Smooth muscle cell (in vitro differentiated cells): Measurements from ENCODE around the gene CCDC74A. TPM values are rescaled to one million over a fixed set of nuclear protein-coding genes. Genes with fewer than 3 reads are reported as not detected.
"Not testable (repeated sequence)": the region's sequence is repeated elsewhere in the genome, so short reads cannot be mapped to it uniquely, and the experiment has no call there.

Source experiments
- DNase-seq: peaks from one replicate; lab custom pipeline; 2025; ENCODE audit not compliant: unreplicated experiment; lab: John Stamatoyannopoulos, UW
- H2AFZ ChIP-seq: fragments of 200-600 bp; sonication (generic); 2 replicates; pipeline ENCODE4 v1.6.0; 2016; ENCODE audit warnings: antibody characterized with exemption, low read depth, mild to moderate bottlenecking
- H3F3A ChIP-seq: fragments of 200-600 bp; sonication (generic); 2 replicates; pipeline ENCODE4 v1.6.0; 2017; ENCODE audit warnings: antibody characterized with exemption, low read depth
- H3K27ac ChIP-seq: fragments of 200-600 bp; sonication (generic); 2 replicates; pipeline ENCODE4 v1.5.1; 2016; ENCODE audit warnings: low read depth, mild to moderate bottlenecking
- H3K27me3 ChIP-seq: fragments of 200-600 bp; sonication (generic); 2 replicates; pipeline ENCODE4 v1.6.1; 2016; ENCODE audit warnings: low read depth, mild to moderate bottlenecking
- H3K36me3 ChIP-seq: fragments of 200-600 bp; sonication (generic); 2 replicates; pipeline ENCODE4 v1.5.1; 2016; ENCODE audit warnings: low read depth
- H3K4me1 ChIP-seq: fragments of 200-600 bp; sonication (generic); 2 replicates; pipeline ENCODE4 v1.5.1; 2016; ENCODE audit warnings: low read depth
- H3K4me2 ChIP-seq: fragments of 200-600 bp; sonication (generic); 2 replicates; pipeline ENCODE4 v1.6.0; 2016; ENCODE audit warnings: mild to moderate bottlenecking
- H3K4me3 ChIP-seq: fragments of 200-600 bp; sonication (generic); 2 replicates; pipeline ENCODE4 v1.5.1; 2016; ENCODE audit warnings: mild to moderate bottlenecking
- H3K79me2 ChIP-seq: fragments of 200-600 bp; sonication (generic); 2 replicates; pipeline ENCODE4 v1.6.0; 2016; ENCODE audit warnings: low read depth, mild to moderate bottlenecking
- H3K9ac ChIP-seq: fragments of 200-600 bp; sonication (generic); 2 replicates; pipeline ENCODE4 v1.6.0; 2016; ENCODE audit warnings: low read depth
- H3K9me3 ChIP-seq: fragments of 200-600 bp; sonication (generic); replicated peaks from 2 replicates; pipeline ENCODE4 v1.5.1; 2016; ENCODE audit warnings: low read depth
- H4K20me1 ChIP-seq: fragments of 200-600 bp; sonication (generic); 2 replicates; pipeline ENCODE4 v1.6.0; 2016; ENCODE audit warnings: low read depth
- WGBS: methylation state at CpG from one replicate; pipeline ENCODE4 v1.1.7; 2016; ENCODE audit warnings: low lambda C conversion rate; 5-methylcytosine and 5-hydroxymethylcytosine counted together
- polyA plus RNA-seq: library from polyadenylated mRNA; unstranded; fragments of >200 nt; fragmentation: Nextera tagmentation; extraction: Ambion mirVana; gene quantifications from 2 replicates; pipeline ENCODE4 v1.2.1, GENCODE V29; 2016
- total RNA-seq: library from RNA; depleted of rRNA; stranded (reverse); fragments of >200 nt; gene quantifications from 2 replicates; pipeline ENCODE4 v1.2.3, GENCODE V29; 2014
- TF ChIP-seq, protein P1 (sequence below): fragments of 200-600 bp; sonication (generic); IDR thresholded peaks from 2 replicates; pipeline ENCODE4 v1.5.1; 2017; ENCODE audit warnings: borderline replicate concordance, mild to moderate bottlenecking, antibody characterized with exemption; ENCODE audit not compliant: insufficient read depth, poor library complexity, severe bottlenecking

The CCDC74A gene
- total and polyA plus RNA-seq, 2 experiments from 2014 or later: 18.1 to 37.2 TPM

DNA sequence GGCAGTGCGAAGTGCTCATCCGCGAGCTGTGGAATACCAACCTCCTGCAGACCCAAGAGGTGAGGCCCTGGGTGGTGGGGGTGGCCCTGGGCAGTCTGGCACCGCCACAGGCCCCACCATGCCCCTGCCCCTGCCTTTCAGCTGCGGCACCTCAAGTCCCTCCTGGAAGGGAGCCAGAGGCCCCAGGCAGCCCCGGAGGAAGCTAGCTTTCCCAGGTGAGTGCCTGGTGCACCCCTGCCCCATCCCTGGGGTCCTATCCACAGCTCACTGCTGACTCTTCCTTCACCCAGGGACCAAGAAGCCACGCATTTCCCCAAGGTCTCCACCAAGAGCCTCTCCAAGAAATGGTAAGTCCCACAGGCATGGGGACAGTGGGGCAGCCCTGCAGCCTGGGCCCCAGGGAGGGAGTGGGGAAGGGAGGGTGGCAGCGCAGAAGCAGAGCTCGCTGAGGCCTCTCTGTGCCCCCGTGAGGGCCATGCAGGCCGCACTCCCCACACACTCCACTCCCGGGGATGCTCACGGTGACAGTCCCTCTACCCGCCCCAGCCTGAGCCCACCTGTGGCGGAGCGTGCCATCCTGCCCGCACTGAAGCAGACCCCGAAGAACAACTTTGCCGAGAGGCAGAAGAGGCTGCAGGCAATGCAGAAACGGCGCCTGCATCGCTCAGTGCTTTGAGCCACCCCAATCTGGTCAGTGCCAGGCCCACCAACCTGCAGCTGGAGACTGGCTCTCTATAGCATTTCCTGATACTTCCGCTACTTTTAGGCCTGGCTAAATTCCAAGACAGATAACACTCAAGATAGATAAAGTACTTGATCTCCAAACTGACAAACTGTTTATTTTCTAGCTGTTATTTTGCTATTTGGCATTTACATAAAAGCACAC lies 5.3 kb downstream of the CCDC74A start:
- not testable (repeated sequence) for H3K4me1 ChIP-seq, H3K9me3 ChIP-seq, H3K27me3 ChIP-seq, H4K20me1 ChIP-seq, H3K4me3 ChIP-seq, H2AFZ ChIP-seq, H3K79me2 ChIP-seq, H3K9ac ChIP-seq, H3F3A ChIP-seq, H3K27ac ChIP-seq, DNase-seq, H3K4me2 ChIP-seq, H3K36me3 ChIP-seq
- WGBS: 97% methylated on average over 21 of the region's 23 CpGs

DNA sequence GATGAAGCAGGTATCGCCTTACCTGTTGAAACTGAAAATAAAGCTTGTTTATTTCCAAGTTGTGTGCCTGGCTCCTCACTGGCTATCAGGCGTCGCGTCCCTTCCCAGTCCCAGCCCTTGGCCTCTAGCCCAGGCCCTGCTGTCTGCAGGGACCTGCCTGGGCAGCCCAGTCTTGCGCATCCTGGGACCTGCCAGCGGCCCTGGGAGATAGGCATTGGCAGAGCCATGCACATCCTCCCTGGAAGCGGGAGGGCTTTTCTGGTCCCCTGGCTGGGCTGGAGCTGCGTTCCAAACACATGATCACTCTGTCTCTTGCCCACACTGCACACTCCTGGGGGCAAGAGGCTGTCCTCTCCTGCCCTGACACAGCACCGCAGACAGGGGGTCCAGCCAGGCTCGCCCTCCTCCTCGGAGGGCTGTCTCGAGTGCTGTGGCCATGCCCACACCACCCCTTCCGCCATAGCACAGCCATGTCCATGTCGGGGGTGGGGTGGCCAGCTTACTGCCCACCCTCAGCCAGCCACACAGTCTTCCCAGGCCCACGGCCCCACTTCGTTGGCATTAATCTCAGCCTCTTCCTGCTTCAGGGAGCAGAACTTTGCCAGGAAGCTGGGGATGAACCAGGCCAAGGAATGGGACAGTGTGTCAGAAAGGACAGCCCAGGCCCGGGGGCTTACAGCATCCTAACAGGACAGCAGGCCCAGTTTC lies 6.1 kb downstream of the CCDC74A start:
- H3K4me1 ChIP-seq, H3K27me3 ChIP-seq, H2AFZ ChIP-seq, H3K36me3 ChIP-seq, H3K79me2 ChIP-seq, H3K27ac ChIP-seq, H3K4me2 ChIP-seq, H3F3A ChIP-seq, H3K4me3 ChIP-seq, DNase-seq, H3K9me3 ChIP-seq, H3K9ac ChIP-seq, H4K20me1 ChIP-seq: not testable (repeated sequence)
- 94% methylated on average over 11 of the region's 17 CpGs for WGBS

DNA sequence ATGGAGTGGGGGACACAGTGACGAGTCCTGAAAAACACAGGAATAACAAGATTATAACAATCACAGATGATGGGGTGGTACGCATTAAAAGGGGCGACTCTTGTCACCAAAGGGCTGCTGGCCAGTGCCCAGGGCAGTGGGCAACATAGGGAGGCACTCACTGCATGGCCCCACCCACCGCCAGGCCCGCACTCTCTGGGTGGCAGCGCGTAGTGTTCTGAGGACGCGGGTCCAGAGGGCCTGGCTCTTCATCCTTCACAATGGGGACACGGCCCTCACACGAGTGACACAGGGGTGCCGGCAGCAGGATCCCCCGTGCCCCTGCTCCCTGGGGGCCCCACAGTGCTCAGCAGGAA lies 6.6 kb downstream of the CCDC74A start:
- H3K27me3 ChIP-seq, H3K27ac ChIP-seq, H3K4me2 ChIP-seq, H3K4me1 ChIP-seq, H3K36me3 ChIP-seq, H3F3A ChIP-seq, DNase-seq, H2AFZ ChIP-seq, H3K9me3 ChIP-seq, H4K20me1 ChIP-seq, H3K9ac ChIP-seq, H3K79me2 ChIP-seq, H3K4me3 ChIP-seq: not testable (repeated sequence)
- 92% methylated on average over 11 of the region's 13 CpGs for WGBS

DNA sequence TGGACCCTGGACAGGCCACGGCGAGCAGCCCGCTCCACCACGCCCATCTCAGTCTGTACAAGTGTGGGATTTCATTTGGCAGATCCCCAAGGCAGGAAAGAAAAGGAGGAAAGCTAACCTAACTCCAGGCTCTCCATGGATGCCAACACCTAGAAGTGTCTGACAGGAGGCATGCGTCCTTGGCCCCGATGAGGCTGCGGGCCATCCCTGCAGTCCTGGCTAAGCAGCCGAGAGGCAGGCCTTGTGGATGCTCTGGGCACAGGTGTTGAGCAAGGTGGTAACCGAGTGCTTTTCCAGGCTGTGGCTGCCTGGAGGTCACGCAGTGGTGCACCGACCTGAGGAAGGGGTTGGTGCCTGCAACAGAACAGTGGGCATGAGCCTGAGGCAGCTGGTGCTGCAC lies 7.3 kb downstream of the CCDC74A start:
- H3K9me3 ChIP-seq, H4K20me1 ChIP-seq, H3K27me3 ChIP-seq, H3K79me2 ChIP-seq, H3K4me3 ChIP-seq, H3K9ac ChIP-seq, H3K36me3 ChIP-seq, H3K27ac ChIP-seq, H3K4me2 ChIP-seq, H2AFZ ChIP-seq, H3K4me1 ChIP-seq, DNase-seq, H3F3A ChIP-seq: not testable (repeated sequence)
- 96% methylated on average over 11 of the region's 11 CpGs for WGBS

DNA sequence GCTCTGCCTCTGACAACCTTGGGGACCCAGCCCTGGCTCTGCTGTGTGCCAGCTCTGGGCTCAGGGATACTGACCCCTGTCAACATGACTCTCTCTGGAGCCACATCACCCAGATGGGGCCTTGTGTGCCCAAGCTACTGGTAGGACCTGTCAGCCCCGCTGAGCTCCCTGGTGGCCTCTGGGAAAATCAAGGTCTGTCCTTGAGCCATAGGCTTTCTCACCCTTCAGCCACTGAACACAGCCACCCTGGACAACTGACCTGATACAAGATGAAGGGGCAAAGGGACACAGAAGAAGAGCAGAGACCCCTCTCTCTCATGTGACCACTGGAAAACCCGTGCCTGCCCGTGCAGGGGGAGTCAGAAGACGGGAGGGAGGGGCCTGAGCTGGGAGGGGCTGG lies 7.8 kb downstream of the CCDC74A start:
- Histone ChIP-seq H3K79me2 (no peaks in the 10 kb centered on the region), H3F3A (no peaks in the 10 kb centered on the region), H3K4me2 (no peak overlapping the region), H2AFZ (no peak overlapping the region), H3K36me3 (no peaks in the 10 kb centered on the region), H3K27me3 (no peaks in the 10 kb centered on the region), H3K4me3 (no peak overlapping the region), H3K9me3 (no peaks in the 10 kb centered on the region), H3K27ac (no peak overlapping the region), H3K4me1 (no peaks in the 10 kb centered on the region), H3K9ac (no peak overlapping the region), H4K20me1 (no peaks in the 10 kb centered on the region)
- TF ChIP-seq, protein P1, sequence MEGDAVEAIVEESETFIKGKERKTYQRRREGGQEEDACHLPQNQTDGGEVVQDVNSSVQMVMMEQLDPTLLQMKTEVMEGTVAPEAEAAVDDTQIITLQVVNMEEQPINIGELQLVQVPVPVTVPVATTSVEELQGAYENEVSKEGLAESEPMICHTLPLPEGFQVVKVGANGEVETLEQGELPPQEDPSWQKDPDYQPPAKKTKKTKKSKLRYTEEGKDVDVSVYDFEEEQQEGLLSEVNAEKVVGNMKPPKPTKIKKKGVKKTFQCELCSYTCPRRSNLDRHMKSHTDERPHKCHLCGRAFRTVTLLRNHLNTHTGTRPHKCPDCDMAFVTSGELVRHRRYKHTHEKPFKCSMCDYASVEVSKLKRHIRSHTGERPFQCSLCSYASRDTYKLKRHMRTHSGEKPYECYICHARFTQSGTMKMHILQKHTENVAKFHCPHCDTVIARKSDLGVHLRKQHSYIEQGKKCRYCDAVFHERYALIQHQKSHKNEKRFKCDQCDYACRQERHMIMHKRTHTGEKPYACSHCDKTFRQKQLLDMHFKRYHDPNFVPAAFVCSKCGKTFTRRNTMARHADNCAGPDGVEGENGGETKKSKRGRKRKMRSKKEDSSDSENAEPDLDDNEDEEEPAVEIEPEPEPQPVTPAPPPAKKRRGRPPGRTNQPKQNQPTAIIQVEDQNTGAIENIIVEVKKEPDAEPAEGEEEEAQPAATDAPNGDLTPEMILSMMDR: no peak
- WGBS: 83% methylated on average over 2 of the region's 4 CpGs
- DNase-seq: no peak

DNA sequence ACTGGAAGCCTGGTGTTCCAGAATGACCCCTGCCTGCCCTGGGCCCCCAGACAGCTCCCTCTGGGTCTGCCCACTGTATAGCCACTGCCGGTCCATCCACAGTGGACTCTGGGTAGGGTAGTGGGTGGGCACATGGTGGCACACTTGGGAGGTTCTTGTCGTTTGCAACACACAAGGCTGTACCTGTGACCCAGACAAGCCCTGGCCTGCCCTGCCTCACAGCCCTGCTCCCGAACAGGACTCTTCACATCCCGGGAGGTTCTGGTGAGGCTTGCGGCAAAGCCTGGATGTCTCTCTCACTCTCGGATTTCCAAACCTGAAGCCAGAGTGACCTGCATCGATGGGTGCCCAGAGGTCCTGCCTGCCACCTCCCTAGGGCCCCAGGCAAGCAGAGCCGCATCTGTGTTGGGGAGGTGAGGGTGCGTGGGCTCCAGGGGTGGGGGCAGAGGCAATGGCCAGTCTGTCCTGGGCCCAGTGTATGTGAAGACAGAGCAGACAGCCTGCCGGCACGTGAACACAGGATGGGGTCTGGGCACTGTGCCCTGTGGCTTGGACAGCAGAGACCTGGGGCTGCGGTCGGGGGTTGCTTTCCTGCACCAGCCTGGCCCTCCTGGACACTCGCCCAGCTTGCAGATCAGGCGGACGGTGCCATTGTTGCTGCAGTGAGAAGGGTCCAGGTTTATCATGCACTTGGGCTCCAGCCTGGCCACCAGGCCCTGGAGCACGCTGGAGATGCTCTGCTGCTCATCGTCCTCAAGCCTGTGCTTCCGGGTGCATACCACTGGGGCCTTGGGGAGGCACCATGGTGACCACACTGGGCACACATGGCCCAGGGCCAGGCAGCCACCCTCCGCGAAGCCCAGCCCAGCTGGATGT lies 8.5 kb downstream of the CCDC74A start:
- DNase-seq, H4K20me1 ChIP-seq, H3K9me3 ChIP-seq, H3K27ac ChIP-seq, H3K27me3 ChIP-seq, H2AFZ ChIP-seq, H3F3A ChIP-seq, H3K9ac ChIP-seq, H3K79me2 ChIP-seq, H3K36me3 ChIP-seq, H3K4me3 ChIP-seq, H3K4me2 ChIP-seq, H3K4me1 ChIP-seq: not testable (repeated sequence)
- 92% methylated on average over 15 of the region's 21 CpGs for WGBS

DNA sequence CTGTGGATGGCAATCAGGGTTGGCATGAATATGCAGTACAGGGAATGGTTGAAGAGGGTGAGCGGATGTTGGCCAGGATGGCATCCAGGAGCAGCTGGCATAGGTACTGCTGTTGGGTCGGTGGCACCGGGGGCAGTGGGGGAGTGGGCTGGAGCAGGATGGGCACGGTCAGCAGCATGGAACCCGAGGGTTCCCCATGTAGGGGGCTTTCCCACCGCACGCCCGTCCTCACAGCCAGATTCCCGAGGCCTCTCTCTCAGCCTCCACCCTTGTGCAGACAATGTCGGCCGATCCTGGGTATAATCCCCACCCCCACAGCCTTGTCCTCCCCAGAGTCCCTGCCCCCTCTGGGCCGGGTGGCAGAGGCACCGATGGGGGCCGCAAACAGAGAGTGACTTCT lies 9.2 kb downstream of the CCDC74A start:
- H3F3A ChIP-seq, H3K4me2 ChIP-seq, H3K36me3 ChIP-seq, H3K4me1 ChIP-seq, H3K9ac ChIP-seq, H3K4me3 ChIP-seq, H3K79me2 ChIP-seq, H3K27ac ChIP-seq, H4K20me1 ChIP-seq, H3K27me3 ChIP-seq, H2AFZ ChIP-seq, DNase-seq, H3K9me3 ChIP-seq: not testable (repeated sequence)
- WGBS: 98% methylated on average over 11 of the region's 14 CpGs
